ENCODE results near the gene MRPL32.

Gene MRPL32

GRCh38 chr7:42928754-42929153, 3.4 kb upstream of the MRPL32 start:
- DNase-seq, result no peak

GRCh38 chr7:42929449-42929848, 2.7 kb upstream of the MRPL32 start:
- no peak for DNase-seq

DNA sequence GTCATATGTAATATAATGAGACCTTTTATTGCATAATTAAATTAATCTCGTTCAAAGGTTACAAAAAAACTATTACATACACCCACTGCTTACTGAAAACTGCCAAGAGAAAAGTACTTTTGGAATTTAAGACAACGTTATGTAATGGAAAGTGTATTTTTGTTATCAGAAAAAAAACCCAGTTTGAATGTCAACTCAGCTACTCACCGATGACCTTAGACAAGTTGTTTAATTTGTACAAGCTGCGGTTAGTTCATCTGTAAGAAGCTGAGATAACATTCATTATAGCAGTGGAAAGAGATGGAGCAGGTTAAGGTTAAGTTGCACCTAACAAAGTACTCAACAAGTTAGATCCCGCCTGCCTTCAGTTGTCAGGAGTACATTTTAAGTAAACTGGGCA, 1.3 kb upstream of the MRPL32 start:
- DNase-seq, result no peak

- no peak for DNase-seq
Measured at GRCh38 chr7:42931447-42931833, 736 bp upstream of the MRPL32 start.

- DNase-seq, result no peak
Measured at GRCh38 chr7:42932811-42933591, 825 bp downstream of the MRPL32 start.

- DNase-seq, result no peak
Measured at GRCh38 chr7:42934291-42934690, 2.1 kb downstream of the MRPL32 start.

DNA sequence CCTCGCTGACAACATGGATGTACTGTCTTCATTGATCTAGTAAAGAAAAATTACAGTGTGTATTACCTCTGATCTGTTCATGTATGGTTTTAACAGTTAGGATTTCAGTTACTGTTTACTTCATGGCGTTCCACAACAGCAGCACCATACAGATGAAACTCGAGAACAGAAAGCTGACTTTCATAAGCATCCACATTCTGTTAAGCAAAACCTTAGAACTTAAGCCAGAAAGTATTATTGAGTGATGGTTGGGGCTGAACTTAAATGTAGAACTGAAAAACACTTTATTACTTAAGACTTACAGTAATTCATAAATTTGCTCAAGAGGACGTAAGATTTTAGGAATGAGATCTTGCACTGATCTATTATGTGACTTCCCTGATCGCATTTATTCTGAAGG, 3.7 kb downstream of the MRPL32 start:
- no peak for DNase-seq

DNA sequence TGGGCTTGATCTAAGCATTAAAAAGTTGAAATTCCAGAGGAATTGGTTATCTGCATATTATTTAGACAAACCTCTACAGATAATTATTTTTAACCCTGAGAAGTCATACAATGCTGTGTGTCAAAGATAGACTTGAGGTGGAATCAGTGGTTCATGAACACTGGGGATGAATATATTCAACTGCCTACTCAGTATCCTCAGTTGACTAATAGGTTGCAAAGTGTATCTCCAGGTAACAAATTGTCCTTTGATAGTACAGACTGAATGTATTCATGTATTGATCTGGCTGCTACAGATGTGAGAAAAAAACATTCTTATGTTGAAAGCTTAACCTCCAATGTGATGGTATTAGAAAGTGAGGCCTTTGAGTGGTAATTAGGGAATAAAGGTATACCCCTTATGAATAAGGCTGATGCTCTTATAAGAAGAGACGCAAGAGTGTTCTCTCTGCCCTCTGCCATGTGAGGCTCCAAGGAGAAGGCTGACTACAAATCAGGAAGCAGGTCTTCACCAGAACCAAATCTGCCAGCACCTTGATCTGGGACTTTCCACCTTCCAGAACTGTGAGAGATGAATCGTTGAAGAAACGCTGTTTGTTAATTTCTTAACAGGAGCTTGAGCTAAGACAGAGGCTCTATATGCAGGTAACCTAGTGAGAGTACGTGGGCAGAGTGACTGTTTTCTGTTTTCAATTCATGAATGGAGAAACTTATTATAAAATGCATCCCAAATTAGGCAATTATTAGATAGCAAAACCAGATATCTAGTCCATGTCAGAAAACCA, 7.5 kb downstream of the MRPL32 start:
- DNase-seq, result no peak

GRCh38 chr7:42940985-42941847, 9.0 kb downstream of the MRPL32 start:
- peak; percentile 73 for DNase-seq

- DNase-seq, result no peak
Measured at GRCh38 chr7:42945821-42946626, 13.8 kb downstream of the MRPL32 start.

DNA sequence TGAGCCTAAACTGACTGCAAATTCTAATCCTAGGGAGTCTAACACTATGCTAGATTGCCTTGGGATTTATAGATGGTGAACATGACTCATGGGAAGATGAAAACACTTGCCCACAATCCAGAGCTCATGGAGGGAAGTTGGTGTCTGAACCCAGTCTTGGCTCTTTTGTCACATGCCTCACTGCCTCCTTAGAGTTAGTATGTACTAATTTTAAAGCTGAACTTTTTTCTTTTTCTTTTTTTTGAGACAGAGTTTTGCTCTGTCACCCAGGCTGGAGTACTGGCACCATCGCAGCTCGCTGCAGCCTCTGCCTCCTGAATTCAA, 14.4 kb downstream of the MRPL32 start:
- DNase-seq, result no peak

- DNase-seq, result no peak
Measured at GRCh38 chr7:42947521-42947920, 15.3 kb downstream of the MRPL32 start.

- no peak for DNase-seq
Measured at GRCh38 chr7:42950417-42950816, 18.2 kb downstream of the MRPL32 start.

- no peak for DNase-seq
Measured at GRCh38 chr7:42952328-42952727, 20.2 kb downstream of the MRPL32 start.

DNA sequence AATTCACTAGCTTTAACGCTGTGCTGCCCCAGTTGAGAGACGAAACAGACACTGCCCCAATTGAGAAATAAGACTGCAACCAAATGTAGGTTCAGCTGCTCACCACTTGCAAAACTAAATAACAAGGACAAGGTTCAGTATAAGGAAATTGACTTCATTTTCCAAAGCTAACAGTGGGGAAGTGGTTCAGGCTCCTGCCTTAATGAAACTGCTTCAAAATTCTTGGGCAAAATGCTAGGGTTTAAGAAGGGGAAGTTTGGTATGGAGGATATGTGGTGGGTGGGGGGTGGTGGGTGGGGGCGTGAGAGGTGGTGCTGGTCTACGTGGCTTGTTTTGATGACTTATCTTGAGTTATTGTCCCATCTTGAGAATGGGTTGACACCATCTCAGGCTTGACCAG, 21.8 kb downstream of the MRPL32 start:
- DNase-seq, result no peak

GRCh38 chr7:42956062-42956461, 23.9 kb downstream of the MRPL32 start:
- DNase-seq, result no peak

DNA sequence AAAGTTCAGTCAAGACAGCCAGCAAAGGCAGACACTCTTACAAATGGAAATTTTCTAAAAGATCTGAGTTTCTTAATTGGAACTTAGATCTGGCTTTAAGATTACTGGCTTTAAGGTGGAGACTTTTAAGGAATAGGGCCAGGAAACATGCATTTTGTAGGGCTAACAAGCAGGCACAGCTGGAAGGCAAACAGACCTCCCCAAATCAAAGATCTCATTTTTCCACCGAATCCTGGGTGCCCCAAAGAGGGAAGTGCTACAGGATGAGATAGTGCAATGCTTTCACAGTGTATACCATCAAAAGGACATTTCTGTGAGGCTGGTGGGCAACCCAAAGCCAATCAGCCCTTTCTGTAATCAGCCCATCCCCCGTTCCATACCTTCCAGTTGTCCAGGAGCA, 27.4 kb downstream of the MRPL32 start:
- no peak for DNase-seq

- no peak for DNase-seq
Measured at GRCh38 chr7:42960762-42961161, 28.6 kb downstream of the MRPL32 start.

DNA sequence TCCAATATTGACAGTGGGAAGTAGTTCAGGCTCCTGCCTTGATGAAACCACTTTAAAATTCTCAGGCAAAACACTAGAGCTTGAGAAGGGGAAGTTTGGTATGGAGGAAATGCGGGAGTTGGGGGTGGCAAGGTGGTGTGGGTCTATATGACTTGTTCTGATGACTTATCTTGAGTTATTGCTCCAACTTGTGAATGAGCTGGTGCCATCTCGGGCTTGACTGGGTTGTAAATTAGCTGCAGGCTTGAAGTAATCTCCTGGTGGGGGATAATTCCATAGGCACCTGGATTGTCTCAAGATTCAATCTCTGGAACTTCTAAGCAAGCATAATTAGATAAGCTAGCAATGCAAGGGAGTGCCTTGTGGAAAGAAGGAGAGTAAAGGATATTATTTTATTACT, 29.0 kb downstream of the MRPL32 start:
- no peak for DNase-seq

DNA sequence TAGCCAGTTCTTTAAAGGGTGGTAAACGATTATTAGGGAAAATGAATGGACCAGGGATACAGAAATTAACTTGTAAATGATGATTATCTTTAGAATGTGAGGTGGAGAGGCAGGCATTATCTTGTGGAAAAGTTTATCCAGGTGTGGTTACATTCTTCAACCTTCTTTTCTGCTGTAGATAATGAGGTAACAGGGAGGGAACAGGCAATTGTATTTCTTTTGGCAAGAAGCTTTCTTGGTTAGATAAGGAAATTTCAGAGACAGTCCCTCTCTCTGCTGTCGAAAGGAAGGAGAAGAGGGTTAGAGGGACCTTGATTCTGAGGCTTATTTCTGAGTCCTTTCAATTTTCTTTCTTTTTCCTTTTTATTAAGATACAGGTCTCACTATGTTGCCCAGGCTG, 32.1 kb downstream of the MRPL32 start:
- no peak for DNase-seq

GRCh38 chr7:42964849-42965805, 33.0 kb downstream of the MRPL32 start:
- no peak for DNase-seq

- no peak for DNase-seq
Measured at GRCh38 chr7:42967391-42967790, 35.2 kb downstream of the MRPL32 start.

Data from activated gamma-delta T cell treated with Interleukin-2 at 50 U/mL for 16 hours (primary cell).